Measurements from ENCODE around the gene MRI1.

Gene MRI1

DNA sequence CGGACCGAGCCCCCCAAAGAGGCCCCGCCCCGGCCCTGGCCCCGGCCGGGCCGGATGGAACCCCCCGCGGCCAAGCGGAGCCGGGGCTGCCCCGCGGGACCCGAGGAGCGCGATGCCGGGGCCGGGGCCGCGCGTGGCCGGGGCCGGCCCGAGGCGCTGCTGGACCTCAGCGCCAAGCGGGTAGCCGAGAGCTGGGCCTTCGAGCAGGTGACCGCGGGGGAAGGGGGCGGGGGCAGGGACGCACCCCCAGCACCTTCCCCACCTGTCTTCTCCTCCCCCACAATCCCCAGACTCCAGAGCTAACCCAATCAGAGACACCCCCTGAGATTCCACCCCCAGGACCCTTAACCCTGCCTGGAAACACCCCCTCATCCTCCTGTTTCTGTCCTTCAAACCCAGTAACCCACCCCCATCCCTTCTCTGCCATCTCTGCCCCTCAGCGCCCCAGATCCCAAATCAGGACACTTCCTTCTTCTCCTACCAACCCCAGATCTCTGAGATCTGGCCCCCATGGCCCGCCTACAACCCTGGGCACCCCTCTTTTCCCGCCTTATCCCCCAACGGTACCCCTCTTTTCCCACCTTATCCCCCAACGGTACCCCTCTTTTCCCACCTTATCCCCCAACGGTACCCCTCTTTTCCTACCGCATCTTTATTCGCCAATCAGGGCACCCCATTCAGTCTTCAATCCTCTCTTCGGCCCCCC is 31.4 kb downstream of the MRI1 start:
- DNase-seq = no peak

DNA sequence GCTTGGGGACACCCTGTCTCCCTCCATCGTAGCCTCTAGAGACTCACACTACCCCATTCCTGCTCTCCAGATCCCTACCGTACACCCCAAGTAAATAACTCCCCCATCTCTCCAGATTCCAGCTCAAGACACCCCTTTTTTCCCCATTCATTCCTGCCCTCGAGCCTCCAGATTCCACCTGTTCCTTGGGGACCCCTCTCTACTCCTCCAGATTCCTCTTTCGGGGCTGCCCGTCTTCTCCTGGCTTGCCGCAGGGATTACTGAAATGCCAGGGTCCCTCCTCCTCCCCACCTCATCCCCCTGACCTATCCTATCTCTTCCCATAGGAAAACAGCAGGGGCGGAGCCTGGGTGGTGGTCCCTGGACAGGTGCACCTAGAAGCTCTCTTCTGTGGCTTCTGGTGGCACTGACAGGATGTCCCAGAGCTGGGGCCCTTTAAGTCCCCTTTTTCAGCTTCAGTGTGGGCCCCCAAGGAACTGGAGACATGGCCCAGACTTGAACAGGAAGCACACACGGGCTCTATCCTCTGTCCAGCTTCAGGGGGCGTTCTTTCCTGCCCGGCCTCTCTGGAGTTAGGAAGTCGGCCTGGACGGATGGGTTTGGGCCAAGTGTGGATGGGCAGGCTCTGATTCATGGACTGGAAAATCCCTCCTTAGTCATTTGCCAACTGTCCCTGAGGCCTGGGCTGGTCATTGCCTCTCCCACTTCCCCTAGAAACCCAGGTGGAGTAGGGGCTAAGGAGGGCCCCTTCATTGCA is 32.2 kb downstream of the MRI1 start:
- no peak for DNase-seq

DNA sequence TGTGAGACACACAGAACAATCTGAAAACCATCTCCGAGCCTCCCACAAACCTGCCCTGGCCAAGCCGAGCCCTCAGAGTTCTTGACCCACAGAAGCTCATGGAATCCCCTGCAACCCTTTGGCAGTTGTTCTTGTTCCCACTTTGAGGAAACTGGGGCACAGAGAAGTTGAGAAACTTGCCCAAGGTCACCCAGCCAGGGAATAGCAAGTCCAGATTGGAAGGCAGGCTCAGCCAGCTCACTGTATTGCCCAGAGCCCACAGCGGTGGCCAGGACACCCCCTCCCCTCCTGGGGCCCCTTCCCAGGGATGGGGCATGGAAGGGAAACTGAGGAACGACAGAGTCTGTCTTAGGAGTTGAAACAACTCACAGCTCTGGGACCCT is 32.7 kb downstream of the MRI1 start:
- DNase-seq = no peak

DNA sequence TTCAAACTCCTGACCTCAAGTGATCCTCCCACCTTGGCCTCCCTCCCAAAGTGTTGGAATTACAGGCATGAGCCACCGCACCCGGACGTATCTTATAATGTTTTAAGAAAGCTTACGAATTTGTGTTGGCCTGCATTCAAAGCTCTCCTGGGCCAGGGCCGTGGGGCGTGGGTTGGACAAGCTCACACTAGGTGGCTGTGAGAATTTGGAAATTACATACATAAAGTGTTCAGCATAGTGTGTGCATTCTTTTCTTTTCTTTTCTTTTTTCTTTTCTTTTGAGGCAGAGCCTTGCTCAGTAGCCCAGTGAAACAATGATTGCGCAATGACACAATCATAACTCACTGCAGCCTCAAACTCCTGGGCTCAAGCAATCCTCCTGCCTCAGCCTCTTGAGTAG is 33.5 kb downstream of the MRI1 start:
- DNase-seq = no peak

DNA sequence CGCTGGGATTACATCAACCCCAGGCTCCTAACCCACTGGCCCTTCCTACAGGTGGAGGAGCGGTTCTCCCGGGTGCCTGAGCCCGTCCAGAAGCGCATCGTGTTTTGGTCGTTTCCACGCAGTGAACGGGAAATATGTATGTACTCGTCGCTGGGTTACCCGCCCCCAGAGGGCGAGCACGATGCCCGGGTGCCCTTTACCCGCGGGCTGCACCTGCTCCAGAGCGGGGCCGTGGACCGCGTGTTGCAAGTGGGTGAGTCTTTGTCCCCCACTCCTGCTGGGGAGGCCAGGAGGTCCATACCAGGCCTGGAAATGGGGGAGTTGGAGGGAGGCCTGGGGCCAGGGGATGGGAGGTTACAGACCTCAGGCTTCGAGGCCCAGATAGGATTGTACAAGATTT is 35.3 kb downstream of the MRI1 start:
- DNase-seq = no peak

DNA sequence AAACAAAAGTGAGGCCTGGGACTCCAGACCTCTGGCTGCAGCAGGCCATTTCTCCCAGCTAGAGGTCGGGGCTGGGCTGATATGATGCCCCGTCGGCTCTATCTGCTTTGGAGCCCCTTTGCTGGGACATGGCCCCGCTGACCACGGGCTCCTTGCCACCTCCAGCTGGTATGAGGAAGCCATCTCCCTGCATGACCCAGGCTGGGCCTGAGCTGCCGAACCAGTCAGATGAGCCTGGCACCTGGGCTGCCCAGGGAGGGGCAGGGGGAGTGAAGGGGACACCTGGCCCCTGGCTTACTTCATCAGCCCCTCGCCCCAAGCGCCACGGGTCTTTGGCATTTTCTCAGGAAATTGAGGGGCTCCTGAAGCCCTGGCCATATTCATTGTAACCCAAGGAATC is 38.7 kb downstream of the MRI1 start:
- no peak for DNase-seq

DNA sequence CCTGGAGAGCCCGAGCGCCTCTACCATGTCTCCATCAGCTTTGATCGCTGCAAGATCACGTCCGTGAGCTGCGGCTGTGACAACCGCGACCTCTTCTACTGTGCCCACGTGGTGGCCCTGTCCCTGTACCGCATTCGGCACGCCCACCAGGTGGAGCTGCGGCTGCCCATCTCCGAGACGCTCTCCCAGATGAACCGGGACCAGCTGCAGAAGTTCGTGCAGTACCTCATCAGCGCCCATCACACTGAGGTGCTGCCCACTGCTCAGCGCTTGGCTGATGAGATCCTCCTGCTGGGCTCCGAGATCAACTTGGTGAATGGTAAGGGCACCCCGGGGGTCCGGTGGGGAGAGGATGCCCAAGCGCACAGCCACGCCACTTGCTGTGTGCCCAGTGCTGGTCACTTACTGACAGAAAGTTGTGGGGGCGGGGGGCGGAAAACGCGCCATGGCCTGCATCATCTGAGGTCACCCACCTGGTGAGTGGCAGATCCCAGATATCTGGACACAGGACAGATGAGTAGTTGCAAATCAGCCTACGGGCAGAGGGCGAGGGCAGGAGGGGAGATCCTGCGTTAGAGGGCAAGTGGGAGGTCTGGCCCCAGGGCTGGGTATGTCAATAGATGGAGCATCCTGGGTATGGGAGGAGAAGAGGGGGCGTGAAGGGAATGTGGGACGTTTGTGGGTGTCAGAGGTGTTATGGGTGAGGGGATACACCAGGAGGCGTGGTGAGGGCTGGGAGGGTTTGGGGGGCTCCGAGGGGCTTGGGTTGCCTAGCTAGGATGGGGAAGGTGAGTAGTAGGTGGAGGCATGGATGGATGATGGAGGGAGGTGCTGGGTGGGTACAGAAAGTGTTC is 40.7 kb downstream of the MRI1 start:
- DNase-seq = no peak

DNA sequence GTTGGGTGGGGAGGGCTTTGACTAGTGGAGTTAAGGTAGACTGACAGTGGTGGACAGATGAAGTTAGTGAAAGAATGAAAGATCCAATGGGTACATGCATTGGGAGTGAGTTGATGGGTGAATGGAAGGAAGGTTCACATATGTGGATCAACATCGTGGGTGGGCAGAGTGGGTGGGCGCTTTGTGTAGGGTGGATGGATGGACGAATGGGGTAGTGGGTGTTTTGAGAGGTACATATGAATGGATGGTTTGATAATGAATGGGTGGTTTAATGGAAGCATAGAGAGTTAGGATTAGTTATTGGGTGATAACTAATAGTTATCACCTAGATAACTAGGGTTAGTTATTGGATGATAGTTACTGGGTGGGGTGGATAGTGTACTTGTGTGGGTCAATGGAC is 42.4 kb downstream of the MRI1 start:
- DNase-seq = no peak

DNA sequence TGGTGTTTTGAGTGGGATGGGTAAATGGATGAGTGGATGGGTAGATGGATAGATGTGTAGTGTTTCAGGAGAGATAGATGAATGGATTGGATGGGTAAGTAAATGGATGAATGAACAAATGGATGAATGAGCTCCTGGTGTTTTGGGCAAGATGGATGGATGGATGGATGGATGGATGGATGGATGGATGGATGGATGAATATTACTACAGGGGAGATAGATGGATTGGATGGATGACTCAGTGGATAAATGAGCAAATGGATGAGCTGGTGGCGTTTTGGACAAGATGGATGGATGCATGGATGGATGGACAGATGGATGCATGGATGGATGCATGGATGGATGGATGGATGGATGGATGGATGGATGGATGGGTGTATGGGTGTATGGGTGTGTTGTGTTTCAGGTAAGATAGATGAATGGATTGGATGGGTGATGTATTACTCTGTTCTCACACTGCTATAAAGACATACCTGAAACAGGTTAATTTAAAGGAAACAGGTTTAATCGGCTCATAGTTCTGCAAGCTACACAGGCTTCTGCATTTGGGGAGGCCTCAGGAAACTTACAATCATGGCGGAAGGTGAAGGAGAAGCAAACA is 43.2 kb downstream of the MRI1 start:
- DNase-seq = no peak

DNA sequence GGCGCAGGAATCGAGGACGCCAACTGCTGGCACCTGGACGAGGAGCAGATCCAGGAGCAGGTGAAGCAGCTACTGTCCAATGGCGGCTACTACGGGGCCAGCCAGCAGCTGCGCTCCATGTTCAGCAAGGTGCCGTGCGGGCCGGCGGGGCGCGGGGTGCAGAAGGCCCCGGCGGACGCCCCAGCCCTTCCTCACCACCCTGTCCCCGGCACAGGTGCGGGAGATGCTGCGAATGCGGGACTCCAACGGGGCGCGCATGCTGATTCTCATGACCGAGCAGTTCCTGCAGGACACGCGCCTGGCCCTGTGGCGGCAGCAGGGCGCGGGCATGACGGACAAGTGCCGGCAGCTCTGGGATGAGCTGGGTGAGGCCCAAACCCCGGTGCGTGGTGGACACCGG is 44.5 kb downstream of the MRI1 start:
- no peak for DNase-seq

DNA sequence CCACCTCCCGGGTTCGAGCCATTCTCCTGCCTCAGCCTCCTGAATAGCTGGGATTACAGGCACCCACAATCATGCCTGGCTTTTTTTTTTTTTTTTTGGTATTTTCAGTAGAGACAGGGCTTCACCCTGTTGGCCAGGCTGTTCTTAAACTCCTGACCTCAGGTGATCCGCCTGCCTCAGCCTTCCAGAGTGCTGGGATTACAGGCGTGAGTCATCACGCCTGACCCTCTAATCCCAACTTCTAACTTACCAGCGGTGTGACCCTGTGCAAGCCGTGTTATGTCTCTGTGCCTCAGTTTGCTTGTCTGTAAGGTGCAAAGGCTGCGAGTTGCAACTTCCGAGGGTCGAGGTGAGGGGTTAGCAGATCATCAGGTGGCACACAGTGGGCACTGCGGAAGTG is 48.2 kb downstream of the MRI1 start:
- no peak for DNase-seq

DNA sequence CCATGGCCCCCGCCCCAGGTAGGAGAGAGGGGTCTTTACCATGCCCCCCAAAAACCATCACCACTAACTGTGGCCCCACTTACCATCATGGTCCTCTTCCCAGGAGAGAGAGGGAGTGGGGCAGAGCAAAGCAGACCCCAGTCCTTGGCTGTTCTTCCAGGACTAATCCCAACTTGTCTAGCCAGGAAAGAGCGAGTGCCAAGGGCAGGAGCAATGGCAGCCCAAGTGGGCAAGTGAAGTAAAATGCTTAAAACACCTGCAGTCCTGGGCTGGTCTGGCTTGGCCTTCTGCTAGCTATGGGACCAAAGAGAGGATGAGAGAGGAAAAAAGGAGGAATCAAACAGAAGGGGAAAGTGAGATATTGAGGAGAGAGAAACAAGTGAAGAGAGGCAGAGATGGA is 48.8 kb downstream of the MRI1 start:
- no peak for DNase-seq

DNA sequence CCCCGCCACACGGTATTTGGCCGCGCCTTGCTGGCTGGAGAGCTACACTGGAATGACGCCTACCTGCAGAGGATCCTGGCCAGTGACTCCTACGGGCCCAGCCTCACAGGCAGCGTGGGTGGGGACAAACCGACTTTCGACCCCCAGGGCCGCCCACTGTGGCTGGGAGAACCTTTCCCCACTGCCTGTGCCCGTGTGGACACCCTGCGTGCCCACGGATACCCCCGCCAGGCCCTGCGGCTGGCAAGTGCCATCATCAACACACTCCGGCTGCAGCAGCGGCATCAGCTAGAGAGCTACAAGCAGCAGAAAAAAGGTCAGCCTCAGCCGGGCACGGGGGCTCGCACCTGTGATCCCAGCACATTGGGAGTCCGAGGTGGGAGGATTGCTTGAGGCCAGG is 50.2 kb downstream of the MRI1 start:
- DNase-seq = no peak

DNA sequence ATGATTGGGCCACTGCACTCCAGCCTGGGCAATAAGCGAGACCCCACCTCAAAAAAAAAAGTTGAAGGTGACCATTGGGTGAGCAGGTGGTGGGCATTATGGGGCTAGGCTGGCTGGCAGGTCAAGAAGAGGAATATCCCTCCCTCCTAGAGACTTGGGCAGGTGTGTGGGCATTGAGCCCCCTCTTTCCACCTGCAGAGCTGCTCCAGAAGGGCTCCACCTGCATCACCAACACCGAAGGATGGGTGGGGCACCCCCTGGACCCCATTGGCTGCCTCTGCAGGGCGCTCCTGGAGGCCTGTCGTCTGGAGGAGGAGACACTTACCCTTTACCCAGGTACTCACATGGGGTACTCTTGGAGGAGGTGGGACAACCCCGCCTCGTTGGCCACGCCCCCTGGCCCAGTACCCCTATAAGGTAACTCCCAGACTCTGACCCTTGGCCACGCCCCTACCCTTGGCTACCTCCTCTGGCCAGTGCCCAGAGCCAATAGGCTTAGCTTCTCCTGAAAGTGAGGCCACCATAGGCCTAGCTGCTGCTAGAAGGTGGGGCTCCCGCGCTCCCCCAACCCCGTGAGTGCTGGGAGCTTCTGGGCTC is 52.8 kb downstream of the MRI1 start:
- DNase-seq = peak; percentile 59

DNA sequence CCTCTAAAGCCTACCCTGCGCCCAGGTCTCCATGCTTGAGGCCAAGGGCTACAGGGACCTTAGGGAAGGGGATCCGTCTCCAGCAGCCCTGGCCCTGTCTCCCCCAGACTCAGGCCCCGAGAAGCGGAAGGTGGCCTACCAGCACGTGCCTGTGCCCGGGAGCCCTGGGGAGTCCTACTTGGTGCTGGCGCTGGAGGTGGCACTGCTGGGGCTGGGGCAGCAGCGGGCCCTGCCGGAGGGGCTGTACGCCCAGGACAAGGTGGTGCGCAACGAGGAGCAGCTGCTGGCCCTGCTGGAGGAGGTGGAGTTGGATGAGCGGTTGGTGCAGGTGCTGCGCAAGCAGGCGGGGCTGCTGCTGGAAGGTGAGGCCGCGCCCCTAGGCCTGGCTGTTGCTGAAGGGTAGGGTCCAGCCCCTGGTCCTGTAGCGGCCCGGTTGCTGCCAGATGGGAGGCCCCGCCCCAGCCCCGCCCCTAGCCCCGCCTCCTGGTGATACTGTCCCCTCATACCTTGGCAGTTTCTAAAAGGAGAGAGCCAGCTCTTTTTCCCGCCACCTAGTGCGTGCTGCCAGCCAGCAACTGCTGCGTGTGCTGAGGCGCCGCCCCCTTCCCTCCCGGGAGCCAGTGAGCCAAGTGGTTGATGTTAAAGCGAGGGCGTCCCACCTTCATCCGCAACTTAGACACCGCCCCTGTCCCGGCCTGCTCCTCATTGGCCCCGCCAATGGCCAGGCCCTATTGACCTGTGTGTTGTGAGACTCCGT is 53.5 kb downstream of the MRI1 start:
- peak; percentile 65 for DNase-seq

DNA sequence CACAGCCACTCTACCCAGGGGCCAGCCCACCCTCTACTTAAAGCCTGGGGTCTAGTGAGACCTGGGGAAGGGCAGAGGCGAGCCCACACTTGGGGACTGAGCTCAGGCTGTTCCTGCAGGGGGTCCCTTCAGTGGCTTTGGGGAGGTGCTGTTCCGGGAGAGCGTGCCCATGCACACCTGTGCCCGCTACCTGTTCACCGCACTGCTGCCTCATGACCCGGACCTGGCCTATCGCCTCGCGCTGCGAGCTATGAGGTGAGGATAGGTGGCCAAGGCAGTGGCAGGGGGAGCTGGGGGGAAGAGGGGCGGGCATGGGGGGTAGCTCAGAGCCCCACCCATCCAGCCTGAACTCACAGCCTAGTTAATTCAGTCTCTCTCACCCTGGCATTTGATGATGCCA is 54.9 kb downstream of the MRI1 start:
- DNase-seq = no peak

DNA sequence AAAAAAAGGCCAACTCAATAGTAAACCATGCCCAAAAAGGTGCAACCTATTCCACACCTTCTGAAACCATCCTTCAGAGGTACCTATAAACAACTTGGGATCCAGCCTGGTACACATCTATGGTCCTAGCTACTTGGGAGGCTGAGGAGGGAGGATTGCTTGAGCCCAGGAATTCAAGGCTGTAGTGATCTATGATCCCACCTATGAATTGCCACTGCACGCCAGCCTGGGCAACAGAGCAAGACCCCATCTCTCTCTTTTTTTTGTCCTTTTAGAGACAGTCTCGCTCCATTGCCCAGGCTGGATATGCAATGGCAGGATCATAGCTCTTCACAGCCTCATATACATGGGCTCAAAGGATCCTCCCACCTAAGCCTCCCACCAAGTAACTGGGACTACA is 57.0 kb downstream of the MRI1 start:
- no peak for DNase-seq

DNA sequence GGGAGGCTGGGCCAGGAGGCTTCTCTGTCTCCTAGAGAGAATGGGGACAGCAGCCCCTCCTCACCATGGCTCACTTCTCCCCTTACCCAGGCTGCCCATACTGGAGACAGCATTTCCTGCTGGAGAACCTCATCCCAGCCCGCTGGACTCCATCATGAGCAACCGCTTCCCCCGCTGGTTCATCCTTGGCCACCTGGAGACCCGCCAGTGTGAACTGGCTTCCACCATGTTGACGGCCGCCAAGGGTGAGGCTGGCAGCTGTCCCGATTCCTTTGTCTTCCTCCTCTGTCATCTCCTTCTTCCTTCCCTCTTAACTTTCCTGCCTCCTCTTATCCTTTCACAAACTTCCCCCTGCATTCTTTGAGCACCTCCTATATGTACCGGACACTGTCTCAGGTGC is 58.9 kb downstream of the MRI1 start:
- DNase-seq = no peak

Data from hematopoietic multipotent progenitor cell treated with erythropoietin and hydrocortisone succinate and interleukin-3 and kit ligand, for 8 days (in vitro differentiated cells).